Activated naive CD8-positive, alpha-beta T cell treated with anti-CD3 and anti-CD28 coated beads, Interleukin-2, amount 10 ng/mL, durations not matched to agents 7 days and 5 days (primary cell): Measurements from ENCODE around the gene CLEC17A. TPM values are rescaled to one million over a fixed set of nuclear protein-coding genes. Genes with fewer than 3 reads are reported as not detected.
"Not testable (repeated sequence)": the region's sequence is repeated elsewhere in the genome, so short reads cannot be mapped to it uniquely, and the experiment has no call there.

Experiments used
- ATAC-seq: fragments of 150-1000 bp; cut with Tn5 transposase; one replicate; pipeline ENCODE4 v1.10.0; 2021; ENCODE audit warnings: low read depth, moderate library complexity
- POLR2A ChIA-PET: fragments of 350-600 bp; sonication (Branson Sonifier 250); formaldehyde crosslinking; loops from one replicate; lab custom pipeline; 2021; ENCODE audit warnings: antibody characterized with exemption; lab: Charles Lee
- DNase-seq: peaks from one replicate; pipeline ENCODE4 v3.0.0; 2021
- H3K27ac Mint-ChIP-seq: one replicate; pipeline ENCODE4 v1.8.0; 2022; ENCODE audit warnings: mild to moderate bottlenecking, mixed read lengths
- H3K27me3 Mint-ChIP-seq: one replicate; pipeline ENCODE4 v1.8.0; 2022; ENCODE audit warnings: mild to moderate bottlenecking, moderate library complexity, mixed read lengths
- H3K36me3 Mint-ChIP-seq: one replicate; pipeline ENCODE4 v1.8.0; 2021; ENCODE audit warnings: mild to moderate bottlenecking, mixed read lengths
- H3K4me1 Mint-ChIP-seq: one replicate; pipeline ENCODE4 v1.8.0; 2021; ENCODE audit warnings: mixed read lengths
- H3K4me3 Mint-ChIP-seq: one replicate; pipeline ENCODE4 v1.8.0; 2022; ENCODE audit warnings: mild to moderate bottlenecking, moderate library complexity, mixed read lengths
- H3K9me3 Mint-ChIP-seq: one replicate; pipeline ENCODE4 v1.8.0; 2021; ENCODE audit warnings: mixed read lengths
- total RNA-seq, 2 experiments: library from RNA; stranded (reverse); gene quantifications; one replicate each; pipeline ENCODE4 v1.2.3, GENCODE V29; 2021

Gene CLEC17A
- total RNA-seq, 2 experiments from 2014 or later = 0.17 TPM; not detected in 1

DNA sequence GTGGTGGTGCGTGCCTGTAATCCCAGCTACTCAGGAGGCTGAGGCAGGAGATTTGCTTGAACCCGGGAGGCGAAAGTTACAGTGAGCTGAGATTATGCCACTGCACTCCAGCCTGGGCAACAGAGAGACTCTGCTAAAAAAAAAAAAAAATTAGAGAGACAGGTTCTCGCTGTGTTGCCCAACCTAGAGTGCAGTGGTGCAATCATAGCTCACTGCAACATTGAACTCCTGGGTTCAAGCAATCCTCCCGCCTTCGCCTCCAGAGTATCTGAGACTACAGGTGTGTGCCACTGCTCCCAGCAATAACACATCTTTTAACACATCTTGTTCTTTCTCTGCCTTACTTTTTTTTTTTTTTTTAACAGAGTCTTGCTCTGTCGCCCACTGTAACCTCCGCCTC is 32.7 kb downstream of the CLEC17A start:
- no peak overlapping the region for H3K4me3 Mint-ChIP-seq
- no peaks in the 10 kb centered on the region for H3K27me3 Mint-ChIP-seq

DNA sequence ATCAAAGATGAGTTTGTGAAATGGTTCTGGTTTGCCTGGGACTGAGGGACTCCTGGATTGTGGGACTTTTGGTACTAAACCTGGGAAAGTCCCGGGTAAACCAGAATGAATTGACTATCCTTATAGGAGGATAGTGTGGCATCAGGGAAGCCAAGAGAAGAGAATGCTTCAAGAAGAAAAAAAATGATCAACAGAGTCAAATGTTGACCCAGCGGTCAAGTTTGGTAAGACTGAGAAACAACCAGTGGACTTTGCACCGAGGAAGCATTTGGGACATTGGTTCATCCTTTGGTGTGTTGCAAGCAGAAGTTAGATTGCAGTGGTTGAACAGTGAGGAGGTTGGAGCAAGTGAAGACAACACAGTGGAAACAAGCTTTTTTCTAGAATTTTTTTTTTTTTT is 33.5 kb downstream of the CLEC17A start:
- H3K4me3 Mint-ChIP-seq = no peak overlapping the region
- H3K9me3 Mint-ChIP-seq = peaks cover 6% of the 10 kb centered on the region
- no peak overlapping the region for H3K27ac Mint-ChIP-seq
- ATAC-seq = no peak
- no peak for DNase-seq
- POLR2A ChIA-PET = no interaction called here
- H3K36me3 Mint-ChIP-seq = no peaks in the 10 kb centered on the region
- H3K4me1 Mint-ChIP-seq = no peaks in the 10 kb centered on the region
- no peaks in the 10 kb centered on the region for H3K27me3 Mint-ChIP-seq

More for the DNA sequence above, 32.7 kb downstream of the CLEC17A start:
- Mint-ChIP-seq H3K9me3 (peaks cover 6% of the 10 kb centered on the region), H3K36me3 (no peaks in the 10 kb centered on the region), H3K27ac (no peak overlapping the region), H3K4me1 (no peaks in the 10 kb centered on the region)
- POLR2A ChIA-PET = no interaction called here
- ATAC-seq = no peak
- DNase-seq = no peak

DNA sequence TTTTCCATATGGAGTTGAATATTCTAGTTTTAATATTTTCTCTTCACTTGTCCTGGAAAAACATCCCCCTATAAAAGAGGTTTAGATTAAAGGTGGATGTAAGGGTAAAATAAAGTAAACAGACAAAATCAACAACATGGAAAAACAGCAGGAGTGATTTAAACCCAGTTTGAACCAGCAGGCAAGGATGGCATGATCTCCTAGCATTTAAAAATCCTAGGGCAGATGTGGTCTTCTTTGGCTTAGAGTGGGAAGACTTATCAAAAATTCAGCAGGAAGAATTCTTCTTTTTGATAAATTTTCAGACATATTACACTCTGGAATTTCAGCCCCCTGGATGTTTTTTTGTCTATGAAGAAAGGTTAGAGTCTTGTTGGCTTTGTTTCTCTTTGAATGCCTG is 36.5 kb downstream of the CLEC17A start:
- no peak overlapping the region for H3K4me3 Mint-ChIP-seq
- POLR2A ChIA-PET = no interaction called here
- no peak overlapping the region for H3K27ac Mint-ChIP-seq

DNA sequence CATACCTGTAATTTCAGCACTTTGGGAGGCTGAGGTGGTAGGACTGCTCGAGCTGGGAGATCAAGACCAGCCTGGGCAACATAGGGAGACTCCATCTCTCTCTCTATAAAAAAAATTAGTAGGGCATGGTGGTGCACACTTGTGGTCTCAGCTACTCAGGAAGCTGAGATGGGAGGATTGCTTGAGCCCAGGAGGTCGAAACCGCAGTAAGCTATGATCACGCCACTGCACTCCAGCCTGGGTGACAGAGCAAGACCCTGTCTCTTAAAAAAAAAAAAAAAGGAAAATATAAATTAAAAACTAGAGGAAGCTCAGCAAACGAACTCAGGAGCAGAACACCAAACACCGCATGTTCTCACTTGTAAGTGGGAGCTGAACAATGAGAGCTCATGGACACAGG is 41.6 kb downstream of the CLEC17A start:
- ATAC-seq, H3K27ac Mint-ChIP-seq, POLR2A ChIA-PET, H3K36me3 Mint-ChIP-seq, H3K4me1 Mint-ChIP-seq, H3K4me3 Mint-ChIP-seq, H3K27me3 Mint-ChIP-seq, DNase-seq: not testable (repeated sequence)
- peaks cover 11% of the 10 kb centered on the region for H3K9me3 Mint-ChIP-seq

More for the DNA sequence above, 36.5 kb downstream of the CLEC17A start:
- DNase-seq (no peak), ATAC-seq (no peak)
- H3K27me3 Mint-ChIP-seq = no peaks in the 10 kb centered on the region
- H3K9me3 Mint-ChIP-seq = peaks cover 9% of the 10 kb centered on the region
- no peaks in the 10 kb centered on the region for H3K36me3 Mint-ChIP-seq
- no peaks in the 10 kb centered on the region for H3K4me1 Mint-ChIP-seq

DNA sequence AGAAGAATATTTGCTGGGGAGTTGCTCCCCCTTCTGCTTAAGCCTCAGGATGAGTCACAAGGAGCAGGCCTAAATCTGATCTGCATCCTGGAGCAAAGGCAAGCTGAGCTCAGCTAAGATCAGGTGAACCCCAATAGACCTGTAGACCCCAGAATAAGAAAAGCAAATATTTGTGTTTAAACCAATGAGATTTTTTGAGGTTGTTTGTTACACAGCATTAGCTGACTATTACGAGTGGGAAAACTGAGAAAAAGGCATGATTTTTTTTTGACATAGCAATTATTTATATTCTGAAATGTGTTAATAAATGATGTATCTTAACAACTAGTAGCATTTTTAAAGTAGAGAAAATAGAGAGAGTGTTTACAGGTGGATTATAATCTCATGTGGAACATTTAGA is 46.7 kb downstream of the CLEC17A start:
- no peak for ATAC-seq
- peaks cover 4% of the 10 kb centered on the region for H3K27me3 Mint-ChIP-seq
- peaks cover 12% of the 10 kb centered on the region for H3K9me3 Mint-ChIP-seq
- POLR2A ChIA-PET = no interaction called here
- H3K36me3 Mint-ChIP-seq = no peaks in the 10 kb centered on the region
- H3K4me3 Mint-ChIP-seq = no peak overlapping the region
- H3K27ac Mint-ChIP-seq = no peak overlapping the region
- no peaks in the 10 kb centered on the region for H3K4me1 Mint-ChIP-seq
- no peak for DNase-seq

DNA sequence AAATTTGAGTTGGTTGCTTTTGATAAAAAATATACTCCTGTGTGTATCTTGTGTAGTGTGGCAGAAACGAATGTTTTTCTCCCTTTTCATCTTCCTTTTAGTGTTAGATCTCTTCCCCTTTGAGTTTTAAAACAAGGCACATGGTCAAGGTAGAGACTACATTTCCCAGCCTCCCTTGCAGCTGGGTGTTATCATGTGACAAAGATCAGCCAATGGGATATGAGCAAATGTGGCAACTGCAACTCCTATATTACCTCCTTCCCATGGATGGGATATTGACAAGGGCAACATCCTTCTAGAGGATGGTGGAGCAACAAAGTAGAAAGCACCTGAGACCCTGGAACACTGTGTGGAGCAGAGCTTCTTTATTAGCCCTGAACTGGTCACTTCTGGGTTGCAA is 49.4 kb downstream of the CLEC17A start:
- Mint-ChIP-seq H3K9me3 (peaks cover 12% of the 10 kb centered on the region), H3K27ac (no peak overlapping the region), H3K4me1 (no peaks in the 10 kb centered on the region), H3K4me3 (no peak overlapping the region), H3K36me3 (no peaks in the 10 kb centered on the region), H3K27me3 (no peaks in the 10 kb centered on the region)
- ATAC-seq (no peak), DNase-seq (no peak)
- POLR2A ChIA-PET = no interaction called here

DNA sequence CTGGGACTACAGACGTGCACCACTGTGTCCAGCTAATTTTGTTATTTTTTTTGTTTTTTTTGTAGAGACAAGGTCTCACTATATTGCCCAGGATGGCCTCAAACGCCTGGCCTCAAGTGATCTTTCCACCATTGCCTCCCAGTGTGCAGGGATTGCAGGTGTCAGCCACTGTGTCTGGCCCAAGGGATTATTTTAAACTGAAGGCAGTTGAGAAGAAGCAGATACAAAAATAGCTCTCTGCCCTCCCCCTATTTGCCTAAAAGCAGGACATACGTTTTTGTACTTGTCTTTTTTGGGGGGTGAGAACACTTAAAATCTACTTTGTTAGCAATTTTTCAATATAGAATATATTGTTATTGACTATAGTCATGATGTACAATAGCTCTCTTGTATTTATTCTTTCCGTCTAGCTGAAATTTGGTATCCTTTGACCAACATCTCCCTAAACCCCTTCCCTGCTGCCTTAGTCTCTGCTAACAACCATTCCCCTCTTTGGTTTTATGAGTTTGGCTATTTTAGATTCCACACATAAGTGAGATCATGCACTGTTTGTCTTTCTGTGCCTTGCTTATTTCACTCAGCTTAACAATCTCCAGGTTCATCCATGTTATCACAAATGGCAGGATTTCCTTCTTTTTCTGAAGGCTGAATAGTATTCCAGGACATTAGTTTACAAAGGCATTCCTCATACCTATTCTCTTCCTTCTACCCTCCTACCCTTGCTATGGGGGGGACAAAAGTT is 56.8 kb downstream of the CLEC17A start:
- Mint-ChIP-seq H3K9me3 (peaks cover 11% of the 10 kb centered on the region), H3K27me3 (no peaks in the 10 kb centered on the region), H3K36me3 (no peaks in the 10 kb centered on the region), H3K27ac (no peak overlapping the region), H3K4me3 (no peak overlapping the region), H3K4me1 (no peaks in the 10 kb centered on the region)
- DNase-seq (no peak), ATAC-seq (no peak)
- POLR2A ChIA-PET = no interaction called here

DNA sequence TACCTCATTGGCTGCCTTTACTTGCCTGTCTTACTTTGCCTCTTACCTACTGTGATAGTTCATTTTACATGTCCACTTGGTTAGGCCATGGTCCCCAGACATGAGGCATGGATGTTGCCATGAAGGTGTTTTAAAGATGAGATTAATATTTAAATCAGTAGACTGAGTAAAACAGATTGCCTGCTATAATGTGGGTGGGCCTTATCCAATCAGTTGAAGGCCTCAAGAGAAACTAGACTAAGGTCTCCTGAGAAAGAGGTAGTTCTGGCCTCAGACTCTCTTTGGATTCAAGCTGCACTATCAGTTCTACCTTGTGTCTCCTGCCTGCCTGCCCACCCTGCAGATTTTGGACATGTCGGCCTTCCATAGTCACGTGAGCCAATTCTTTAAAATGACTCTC is 65.6 kb downstream of the CLEC17A start:
- POLR2A ChIA-PET = no interaction called here
- no peak overlapping the region for H3K27ac Mint-ChIP-seq
- peaks cover 3% of the 10 kb centered on the region for H3K9me3 Mint-ChIP-seq
- H3K4me3 Mint-ChIP-seq = no peak overlapping the region
- no peak for ATAC-seq
- no peaks in the 10 kb centered on the region for H3K36me3 Mint-ChIP-seq
- no peak for DNase-seq
- no peaks in the 10 kb centered on the region for H3K4me1 Mint-ChIP-seq
- peaks cover 6% of the 10 kb centered on the region for H3K27me3 Mint-ChIP-seq

DNA sequence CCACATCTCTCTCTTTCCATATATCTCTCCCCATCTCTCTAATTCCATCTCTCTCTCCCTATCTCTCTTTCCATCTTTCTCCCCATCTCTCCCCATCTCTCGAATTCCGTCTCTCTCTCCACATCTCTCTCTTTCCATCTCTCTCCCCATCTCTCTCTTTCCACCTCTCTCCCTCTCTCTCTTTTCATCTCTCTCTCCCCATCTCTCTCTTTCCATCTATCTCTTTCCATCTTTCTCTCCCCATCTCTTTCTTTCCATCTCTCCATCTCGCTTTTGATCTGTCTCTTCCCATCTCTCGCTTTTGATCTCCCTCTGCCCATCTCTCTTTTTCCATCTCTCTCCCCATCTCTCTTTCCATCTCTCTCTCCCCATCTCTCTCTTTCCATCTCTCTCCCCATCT is 66.1 kb downstream of the CLEC17A start:
- POLR2A ChIA-PET = no interaction called here
- H3K36me3 Mint-ChIP-seq = no peaks in the 10 kb centered on the region
- H3K9me3 Mint-ChIP-seq = peaks cover 3% of the 10 kb centered on the region
- H3K27me3 Mint-ChIP-seq = peaks cover 6% of the 10 kb centered on the region
- H3K27ac Mint-ChIP-seq = no peak overlapping the region
- DNase-seq (no peak), ATAC-seq (no peak)
- H3K4me1 Mint-ChIP-seq = no peaks in the 10 kb centered on the region
- H3K4me3 Mint-ChIP-seq = no peak overlapping the region

DNA sequence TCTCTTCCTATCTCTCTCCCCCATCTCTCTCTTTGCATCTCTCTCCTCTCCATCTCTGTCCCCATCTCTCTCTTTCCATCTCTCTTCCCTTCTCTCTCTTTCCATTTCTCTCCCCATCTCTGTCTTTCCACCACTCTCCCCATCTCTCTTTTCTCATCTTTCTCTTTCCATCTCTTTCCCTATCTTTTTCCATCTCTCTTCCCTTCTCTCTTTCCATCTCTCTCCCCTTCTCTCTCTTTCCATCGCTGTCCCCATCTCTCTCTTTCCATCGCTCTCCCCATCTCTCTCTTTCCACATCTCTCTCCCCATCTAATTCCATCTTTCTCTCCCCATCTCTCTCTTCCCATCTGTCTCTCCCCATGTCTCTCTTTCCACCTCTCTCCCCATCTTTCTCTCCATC is 67.3 kb downstream of the CLEC17A start:
- no peaks in the 10 kb centered on the region for H3K36me3 Mint-ChIP-seq
- DNase-seq = no peak
- no peak overlapping the region for H3K4me3 Mint-ChIP-seq
- ATAC-seq = no peak
- peaks cover 3% of the 10 kb centered on the region for H3K9me3 Mint-ChIP-seq
- no peaks in the 10 kb centered on the region for H3K4me1 Mint-ChIP-seq
- peaks cover 6% of the 10 kb centered on the region for H3K27me3 Mint-ChIP-seq
- POLR2A ChIA-PET = no interaction called here
- H3K27ac Mint-ChIP-seq = peak overlapping the region; percentile 25

DNA sequence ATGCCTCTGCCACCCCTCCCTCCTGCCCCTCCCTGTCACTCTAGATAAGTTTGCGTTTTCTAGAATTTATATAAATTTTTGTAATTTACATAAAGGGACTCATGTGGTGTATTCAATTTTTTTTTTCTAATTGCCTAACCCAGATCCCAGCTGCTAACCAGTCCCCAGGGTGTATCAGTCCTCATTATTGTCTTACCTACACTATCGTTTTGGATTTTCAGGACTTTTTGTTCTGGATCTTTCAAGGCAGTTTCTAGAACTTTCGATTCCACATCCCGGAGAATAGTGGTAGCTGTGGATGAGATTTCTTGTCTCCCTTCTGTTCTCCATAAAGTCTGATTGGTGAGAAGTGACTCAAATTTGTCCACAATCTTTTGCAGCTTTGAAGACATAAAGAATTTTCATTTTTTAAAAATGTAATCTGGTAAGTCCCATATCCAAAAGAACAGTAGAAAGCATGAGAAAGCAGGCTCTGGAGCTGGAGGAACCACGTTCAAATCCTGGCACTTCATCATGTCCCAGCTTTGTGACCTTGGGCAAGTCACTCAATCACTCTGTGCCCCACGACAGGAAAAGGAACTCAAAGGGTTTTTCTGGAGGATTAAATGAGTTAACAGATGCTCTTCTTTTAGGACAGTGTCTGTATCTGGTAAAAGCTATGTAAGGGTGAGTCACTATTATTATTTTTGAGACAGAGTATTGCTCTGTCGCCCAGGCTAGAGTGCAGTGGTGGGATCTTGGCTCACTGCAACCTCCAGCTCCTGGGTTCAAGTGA is 72.1 kb downstream of the CLEC17A start:
- no peaks in the 10 kb centered on the region for H3K36me3 Mint-ChIP-seq
- POLR2A ChIA-PET = no interaction called here

DNA sequence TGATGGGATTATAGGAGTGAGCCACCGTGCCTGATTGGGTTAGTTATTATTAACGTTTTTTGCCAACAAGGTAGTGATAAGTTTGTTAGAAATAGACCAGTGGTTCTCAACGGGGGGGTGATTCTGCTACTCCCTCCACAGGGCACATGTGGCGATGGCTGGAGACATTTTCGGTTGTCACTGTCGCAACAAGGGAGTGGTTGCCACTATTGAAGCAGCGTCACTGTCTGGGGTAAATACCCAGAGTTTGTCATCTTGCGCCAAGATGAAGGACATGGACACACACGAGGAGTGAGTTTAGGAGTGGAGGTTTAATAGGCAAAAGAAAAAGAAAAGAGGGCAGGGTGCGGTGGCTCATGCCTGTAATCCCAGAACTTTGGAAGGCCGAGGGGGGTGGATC is 72.8 kb downstream of the CLEC17A start:
- POLR2A ChIA-PET = no interaction called here
- DNase-seq = no peak
- H3K36me3 Mint-ChIP-seq = no peaks in the 10 kb centered on the region
- H3K9me3 Mint-ChIP-seq = no peaks in the 10 kb centered on the region
- peaks cover 12% of the 10 kb centered on the region for H3K27me3 Mint-ChIP-seq
- H3K27ac Mint-ChIP-seq = no peak overlapping the region
- H3K4me3 Mint-ChIP-seq = no peak overlapping the region
- H3K4me1 Mint-ChIP-seq = no peaks in the 10 kb centered on the region
- no peak for ATAC-seq

More for the DNA sequence above, 72.1 kb downstream of the CLEC17A start:
- Mint-ChIP-seq H3K27ac (no peak overlapping the region), H3K4me1 (no peaks in the 10 kb centered on the region), H3K4me3 (no peak overlapping the region), H3K27me3 (peaks cover 6% of the 10 kb centered on the region), H3K9me3 (peaks cover 2% of the 10 kb centered on the region)
- no peak for ATAC-seq
- no peak for DNase-seq

DNA sequence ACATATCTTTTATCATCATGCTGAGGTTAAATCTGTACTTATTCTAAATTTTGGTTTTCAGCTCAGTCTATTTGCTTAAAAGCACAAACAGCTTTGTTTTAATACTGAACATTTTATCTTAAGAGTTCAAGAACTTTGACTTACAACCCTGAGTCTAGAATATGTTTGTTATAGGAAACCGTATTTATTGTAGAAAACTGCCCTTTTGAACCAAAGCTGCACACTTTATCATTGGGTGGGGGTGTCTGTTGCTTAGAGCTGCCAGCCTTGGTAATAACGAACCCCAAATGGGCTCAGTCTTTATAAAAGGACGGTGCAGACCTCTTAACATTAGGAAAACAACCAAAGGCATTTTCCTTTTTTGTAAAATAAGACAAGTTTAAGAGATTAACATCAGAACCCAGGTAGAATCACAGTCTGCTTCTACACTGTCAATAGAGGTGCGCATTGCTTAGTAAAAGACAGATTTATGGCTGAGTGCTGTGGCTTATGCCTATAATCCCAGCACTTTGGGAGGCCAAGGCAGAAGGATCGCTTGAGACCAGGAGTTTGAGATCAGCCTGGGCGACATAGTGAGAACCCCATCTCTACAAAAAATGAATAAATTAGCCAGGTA is 77.1 kb downstream of the CLEC17A start:
- Mint-ChIP-seq H3K4me3 (no peak overlapping the region), H3K27me3 (peaks cover 6% of the 10 kb centered on the region), H3K27ac (no peak overlapping the region), H3K9me3 (no peaks in the 10 kb centered on the region), H3K36me3 (no peaks in the 10 kb centered on the region), H3K4me1 (peaks cover 4% of the 10 kb centered on the region)
- ATAC-seq = no peak
- DNase-seq = no peak
- POLR2A ChIA-PET = interaction anchor here (0.7 kb wide), 1 partner anchor 26 kb away, joined by 5 read pairs; no protein-coding TSS in a partner anchor
